H1 (cell line): ENCODE results near the gene RBM6. TPM values are rescaled to one million over a fixed set of nuclear protein-coding genes. Genes with fewer than 3 reads are reported as not detected.

Experiments used
- CTCF ChIA-PET: fragments of 300-600 bp; sonication (Branson Sonifier 250); formaldehyde crosslinking; loops from one replicate; lab custom pipeline; 2021; ENCODE audit not compliant: partially characterized antibody; lab: Charles Lee
- POLR2A ChIA-PET: fragments of 300-600 bp; sonication (Branson Sonifier 250); formaldehyde crosslinking; loops from one replicate; lab custom pipeline; 2021; ENCODE audit warnings: inconsistent platforms; ENCODE audit not compliant: partially characterized antibody; lab: Charles Lee
- DNase-seq, 2 experiments: peaks; one replicate each; pipeline versions ENCODE4 v3.0.0 to v3.0.0-alpha.2; 2010 to 2022; ENCODE audit warnings: low spot score in 2 of 2, low read depth in 1 of 2, mixed read lengths in 1 of 2
- FAIRE-seq: peaks from 2 replicates; lab custom pipeline; 2011; peaks lifted over from hg19 to GRCh38; lab: Jason Lieb, UNC
- H2AFZ ChIP-seq: 2 replicates; pipeline ENCODE4 v1.8.1; 2012; ENCODE audit warnings: low read length, inconsistent platforms
- H2AK5ac ChIP-seq: 2 replicates; pipeline ENCODE4 v1.6.1; 2013; ENCODE audit warnings: low read depth, low read length
- H2BK120ac ChIP-seq: replicated peaks from 2 replicates; pipeline ENCODE3; 2013; ENCODE audit warnings: low read depth, low read length, inconsistent platforms
- H2BK12ac ChIP-seq: 2 replicates; pipeline ENCODE4 v1.6.1; 2013; ENCODE audit warnings: low read depth, low read length
- H2BK15ac ChIP-seq: 2 replicates; pipeline ENCODE4 v1.6.1; 2013; ENCODE audit warnings: low read length
- H2BK20ac ChIP-seq: 2 replicates; pipeline ENCODE4 v1.6.1; 2013; ENCODE audit warnings: low read length
- H2BK5ac ChIP-seq: 2 replicates; pipeline ENCODE4 v1.6.1; 2013; ENCODE audit warnings: low read depth, low read length
- H3K14ac ChIP-seq: 2 replicates; pipeline ENCODE4 v1.6.1; 2013; ENCODE audit warnings: inconsistent platforms; ENCODE audit not compliant: insufficient read length
- H3K18ac ChIP-seq: 2 replicates; pipeline ENCODE4 v1.6.1; 2013; ENCODE audit warnings: low read length; ENCODE audit errors: extremely low read depth
- H3K23ac ChIP-seq: 2 replicates; pipeline ENCODE4 v1.6.1; 2013; ENCODE audit warnings: inconsistent platforms; ENCODE audit not compliant: insufficient read length
- H3K23me2 ChIP-seq: 2 replicates; pipeline ENCODE4 v1.6.1; 2013; ENCODE audit warnings: low read depth, low read length
- H3K27ac ChIP-seq: 2 replicates; pipeline ENCODE4 v1.6.1; 2011; ENCODE audit warnings: low read depth, low read length, inconsistent platforms
- H3K27me3 ChIP-seq, 4 experiments: replicated peaks in 1 of 4; 1 replicate in 1 of 4; 2 replicates in 3 of 4; pipeline versions ENCODE4 v1.6.1 to v1.8.1; 2011 to 2013; ENCODE audit warnings: low read length in 3 of 4, mild to moderate bottlenecking in 3 of 4, inconsistent platforms in 2 of 4, mixed read lengths in 2 of 4, moderate library complexity in 1 of 4; ENCODE audit not compliant: control insufficient read depth in 3 of 4, insufficient read depth in 3 of 4; ENCODE audit errors: extremely low read depth in 1 of 4
- H3K36me3 ChIP-seq, 4 experiments: 2 replicates each; pipeline versions ENCODE4 v1.6.1 to v1.8.1; 2011 to 2013; ENCODE audit warnings: mild to moderate bottlenecking in 4 of 4, low read length in 3 of 4, moderate library complexity in 2 of 4, control low read depth in 1 of 4, inconsistent platforms in 1 of 4; ENCODE audit not compliant: insufficient read depth in 4 of 4, control insufficient read depth in 2 of 4
- H3K4ac ChIP-seq: replicated peaks from 2 replicates; pipeline ENCODE3; 2013; ENCODE audit warnings: low read length, low read depth, mixed read lengths, inconsistent platforms; ENCODE audit not compliant: insufficient read length
- H3K4me1 ChIP-seq, 4 experiments: replicated peaks in 1 of 4; 1 replicate in 1 of 4; 2 replicates in 3 of 4; pipeline versions ENCODE4 v1.6.1 to v1.8.1; 2011 to 2013; ENCODE audit warnings: low read length in 3 of 4, inconsistent platforms in 2 of 4, mixed read lengths in 1 of 4; ENCODE audit not compliant: insufficient read depth in 4 of 4, control insufficient read depth in 3 of 4
- H3K4me2 ChIP-seq, 2 experiments: 2 replicates each; pipeline versions ENCODE4 v1.6.1 to v1.8.1; 2011 to 2013; ENCODE audit warnings: low read depth in 2 of 2, low read length in 2 of 2, control low read depth in 1 of 2, inconsistent platforms in 1 of 2, mild to moderate bottlenecking in 1 of 2; ENCODE audit not compliant: insufficient read depth in 1 of 2
- H3K4me3 ChIP-seq, 4 experiments: fragments of 200-600, 300-600 bp in 1 of 4; sonication (generic), shearing (Covaris generic), sonication (Bioruptor Twin) in 1 of 4; 2 replicates each; pipeline versions ENCODE4 v1.5.1 to v1.8.1; 2011 to 2016; ENCODE audit warnings: low read length in 4 of 4, low read depth in 3 of 4, control low read depth in 2 of 4, inconsistent platforms in 2 of 4, mild to moderate bottlenecking in 2 of 4, mixed read lengths in 1 of 4, moderate library complexity in 1 of 4; ENCODE audit not compliant: insufficient read depth in 2 of 4; ENCODE audit errors: extremely low read depth in 1 of 4
- H3K56ac ChIP-seq: replicated peaks from 2 replicates; pipeline ENCODE3; 2013; ENCODE audit warnings: low read depth, mild to moderate bottlenecking, mixed read lengths, low read length, inconsistent platforms; ENCODE audit not compliant: insufficient read length
- H3K79me1 ChIP-seq: 2 replicates; pipeline ENCODE4 v1.6.1; 2013; ENCODE audit warnings: low read depth, low read length, control low read depth
- H3K79me2 ChIP-seq, 2 experiments: 2 replicates each; pipeline versions ENCODE4 v1.6.1 to v1.8.1; 2012 to 2013; ENCODE audit warnings: low read length in 2 of 2, mild to moderate bottlenecking in 2 of 2, inconsistent platforms in 1 of 2; ENCODE audit not compliant: insufficient read depth in 2 of 2, control insufficient read depth in 1 of 2
- H3K9ac ChIP-seq, 4 experiments: replicated peaks in 1 of 4; 1 replicate in 1 of 4; 2 replicates in 3 of 4; pipeline versions ENCODE4 v1.6.1 to v1.8.1; 2011 to 2013; ENCODE audit warnings: low read depth in 3 of 4, low read length in 3 of 4, control low read depth in 2 of 4, mild to moderate bottlenecking in 2 of 4, moderate library complexity in 2 of 4, inconsistent platforms in 1 of 4; ENCODE audit errors: extremely low read depth in 1 of 4
- H3K9me3 ChIP-seq, 2 experiments: 2 replicates each; pipeline versions ENCODE4 v1.6.1 to v1.8.1; 2012 to 2013; ENCODE audit warnings: mild to moderate bottlenecking in 2 of 2, moderate library complexity in 2 of 2, control low read depth in 1 of 2, inconsistent platforms in 1 of 2, low read depth in 1 of 2, low read length in 1 of 2, mixed read lengths in 1 of 2; ENCODE audit not compliant: insufficient read depth in 2 of 2
- H4K20me1 ChIP-seq, 2 experiments: replicated peaks in 1 of 2; 2 replicates each; pipeline versions ENCODE3 to v1.8.1; 2011 to 2013; ENCODE audit warnings: inconsistent platforms in 2 of 2, low read length in 2 of 2, mild to moderate bottlenecking in 1 of 2; ENCODE audit not compliant: insufficient read depth in 2 of 2, control insufficient read depth in 1 of 2
- H4K5ac ChIP-seq: 2 replicates; pipeline ENCODE4 v1.6.1; 2013; ENCODE audit warnings: low read length, low read depth, mixed read lengths, inconsistent platforms; ENCODE audit not compliant: insufficient read length
- H4K8ac ChIP-seq: 2 replicates; pipeline ENCODE4 v1.8.0; 2013; ENCODE audit warnings: mild to moderate bottlenecking, moderate library complexity, low read length, inconsistent platforms; ENCODE audit not compliant: insufficient read depth; ENCODE audit errors: extremely low read depth
- H4K91ac ChIP-seq: replicated peaks from 2 replicates; pipeline ENCODE3; 2013; ENCODE audit warnings: low read length, mixed read lengths, inconsistent platforms; ENCODE audit not compliant: insufficient read length
- ASH2L ChIP-seq: fragments of 200-600, 300-600 bp; sonication (generic); IDR thresholded peaks from one replicate; pipeline ENCODE4 v1.7.1; 2017; ENCODE audit warnings: low read length
- CTCF ChIP-seq, 3 experiments: IDR thresholded peaks; 1 replicate in 2 of 3; 2 replicates in 1 of 3; pipeline versions ENCODE4 v1.5.1 to v1.6.1; 2011; ENCODE audit warnings: low read length in 3 of 3, mild to moderate bottlenecking in 3 of 3, inconsistent platforms in 2 of 3, low read depth in 1 of 3, moderate library complexity in 1 of 3; ENCODE audit not compliant: insufficient read depth in 1 of 3; ENCODE audit errors: control extremely low read depth in 1 of 3
- EZH2 ChIP-seq: fragments of 200-600 bp; sonication (generic); IDR thresholded peaks from 2 replicates; pipeline ENCODE4 v1.7.1; 2012; ENCODE audit warnings: low read depth, mild to moderate bottlenecking, moderate library complexity, low read length, inconsistent platforms; ENCODE audit not compliant: severe bottlenecking
- FOSL1 ChIP-seq: IDR thresholded peaks from 2 replicates; pipeline ENCODE4 v1.6.1; 2011; ENCODE audit warnings: mild to moderate bottlenecking, low read depth, low read length, moderate library complexity; ENCODE audit not compliant: insufficient read depth
- POLR2AphosphoS5 ChIP-seq: IDR thresholded peaks from 2 replicates; pipeline ENCODE4 v1.6.1; 2011; ENCODE audit warnings: low read depth, low read length
- RFX5 ChIP-seq: IDR thresholded peaks from 2 replicates; pipeline ENCODE4 v1.6.1; 2011; ENCODE audit warnings: low read depth, low read length, improper control_type of control experiment, borderline replicate concordance
- RXRA ChIP-seq: IDR thresholded peaks from 2 replicates; pipeline ENCODE4 v1.6.1; 2011; ENCODE audit warnings: low read depth, mild to moderate bottlenecking, low read length, moderate library complexity; ENCODE audit not compliant: insufficient read depth
- SAP30 ChIP-seq: fragments of 300-600 bp; sonication (generic); IDR thresholded peaks from 2 replicates; pipeline ENCODE4 v1.7.1; 2012; ENCODE audit warnings: low read length, moderate library complexity, mild to moderate bottlenecking, inconsistent platforms; ENCODE audit not compliant: insufficient read depth, insufficient replicate concordance
- SIRT6 ChIP-seq: IDR thresholded peaks from one replicate; pipeline ENCODE4 v1.7.1; 2012; ENCODE audit warnings: low read length, inconsistent platforms
- SP2 ChIP-seq: IDR thresholded peaks from 2 replicates; pipeline ENCODE4 v1.6.1; 2012; ENCODE audit warnings: mild to moderate bottlenecking, low read length, inconsistent platforms
- TAF7 ChIP-seq: optimal IDR thresholded peaks from 2 replicates; pipeline ENCODE3; 2011; ENCODE audit warnings: low read depth, mild to moderate bottlenecking, inconsistent platforms, low read length, moderate library complexity, borderline replicate concordance
- YY1 ChIP-seq: IDR thresholded peaks from 2 replicates; pipeline ENCODE4 v1.6.1; 2011; ENCODE audit warnings: low read depth, mild to moderate bottlenecking, low read length
- WGBS, 2 experiments: shearing (Covaris generic) in 1 of 2; methylation state at CpG; one replicate each; pipeline versions ENCODE4 v1.1.6 to v1.1.7; 2013 to 2015; ENCODE audit warnings: low lambda C conversion rate in 2 of 2, mixed read lengths in 2 of 2, inconsistent platforms in 1 of 2, low coverage in 1 of 2, missing lambda C conversion rate in 1 of 2; ENCODE audit not compliant: insufficient replicate concordance in 2 of 2, insufficient coverage in 1 of 2, insufficient read length in 1 of 2; ENCODE audit errors: extremely low coverage in 1 of 2, missing lambda C conversion rate in 1 of 2; 5-methylcytosine and 5-hydroxymethylcytosine counted together
- polyA plus RNA-seq, 7 experiments: library from polyadenylated mRNA; depleted of rRNA in 3 of 7; stranded (reverse) in 5 of 7; unstranded in 2 of 7; fragments of >200 nt in 5 of 7; fragments of 200-250 nt in 2 of 7; gene quantifications; 1 replicate in 5 of 7; 2 replicates in 1 of 7; 4 replicates in 1 of 7; pipeline versions ENCODE4 v1.2.1 to v1.2.3, GENCODE V29; 2011 to 2013; ENCODE audit warnings: missing spikeins in 2 of 7, mixed read lengths in 2 of 7
- total RNA-seq: library from RNA; stranded (reverse); fragmentation: NEBNext Ultra II Directional; extraction: Animal tissue kit (Norgen Biotek cat#: 25700); gene quantifications from 2 replicates; pipeline ENCODE4 v1.2.1, GENCODE V29; 2021

RBM6 gene
- total and polyA plus RNA-seq, 2 of the 8 experiments (the other 6 are each of a cell fraction or from before 2014, with no cell fraction given): 30.6 to 80.1 TPM

GRCh38 chr3:50078622-50079021 lies 138.7 kb downstream of the RBM6 start:
- Histone ChIP-seq H3K27me3 (no peaks in the 10 kb centered on the region), H3K79me1 (no peaks in the 10 kb centered on the region), H3K4me1 (no peaks in the 10 kb centered on the region), H3K27ac (no peak overlapping the region), H4K8ac (no peak overlapping the region), H2AK5ac (no peak overlapping the region), H3K4me3 (no peak overlapping the region), H3K4ac (no peak overlapping the region), H3K79me2 (no peaks in the 10 kb centered on the region), H4K5ac (no peak overlapping the region), H3K23ac (no peak overlapping the region), H3K14ac (no peak overlapping the region), H3K56ac (no peak overlapping the region), H2BK12ac (no peak overlapping the region), H2BK120ac (no peak overlapping the region), H3K18ac (no peak overlapping the region), H2AFZ (no peak overlapping the region), H3K9me3 (no peaks in the 10 kb centered on the region), H4K20me1 (no peaks in the 10 kb centered on the region), H3K36me3 (peaks cover 0 to 21% (median 10%) of the 10 kb centered on the region in 4 experiments; a peak in 6 of 8 replicates), H3K23me2 (no peaks in the 10 kb centered on the region; the same call in 1 of the 2 replicates), H4K91ac (no peak overlapping the region), H2BK15ac (no peak overlapping the region), H2BK5ac (no peak overlapping the region), H3K9ac (no peak overlapping the region), H2BK20ac (no peak overlapping the region), H3K4me2 (no peak overlapping the region)
- DNase-seq: no peak
- no peak for FAIRE-seq
- ChIA-PET POLR2A (interaction anchor here (1.2 to 1.5 kb wide), 2 partner anchors 12 to 17 kb away, joined by 3 read pairs; no protein-coding TSS in a partner anchor), CTCF (interaction anchor here (0.6 to 1.1 kb wide), 2 partner anchors 11 to 44 kb away, joined by 3 read pairs; no protein-coding TSS in a partner anchor)
- 95% methylated on average over 1 of the region's 1 CpG; no CpG with 5 or more reads in 1 of the 2 experiments for WGBS, 2 experiments
- no peak for TF ChIP-seq EZH2
- TF ChIP-seq ASH2L: no peak
- TF ChIP-seq TAF7: no peak
- no peak for TF ChIP-seq FOSL1
- no peak for TF ChIP-seq SP2
- TF ChIP-seq SAP30: no peak
- no peak for TF ChIP-seq YY1
- TF ChIP-seq CTCF (IDR thresholded peaks at IDR 0.05; ENCODE audit: control extremely low read depth in 1 of 3, insufficient read depth in 1 of 3, low read depth in 1 of 3, low read length in 3 of 3): no peak
- no peak for TF ChIP-seq SIRT6
- TF ChIP-seq RFX5: no peak
- no peak for TF ChIP-seq RXRA
- no peak for TF ChIP-seq POLR2AphosphoS5
